GM21360 (cell line): Measurements from ENCODE around the gene TMEM259.

Experiments used
- ATAC-seq: cut with Tn5 transposase; IDR thresholded peaks from one replicate; pipeline ENCODE4 v1.9.1; 2021; ENCODE audit warnings: mild to moderate bottlenecking, moderate library complexity; ENCODE audit not compliant: unreplicated experiment

The TMEM259 gene

GRCh38 chr19:1020868-1021425, at the start of gene TMEM259:
Gene TMEM259 (minus strand): TSS chr19:1021123. CDS start chr19:1020996, 127 bp downstream.
- ATAC-seq = peak; percentile 74

DNA sequence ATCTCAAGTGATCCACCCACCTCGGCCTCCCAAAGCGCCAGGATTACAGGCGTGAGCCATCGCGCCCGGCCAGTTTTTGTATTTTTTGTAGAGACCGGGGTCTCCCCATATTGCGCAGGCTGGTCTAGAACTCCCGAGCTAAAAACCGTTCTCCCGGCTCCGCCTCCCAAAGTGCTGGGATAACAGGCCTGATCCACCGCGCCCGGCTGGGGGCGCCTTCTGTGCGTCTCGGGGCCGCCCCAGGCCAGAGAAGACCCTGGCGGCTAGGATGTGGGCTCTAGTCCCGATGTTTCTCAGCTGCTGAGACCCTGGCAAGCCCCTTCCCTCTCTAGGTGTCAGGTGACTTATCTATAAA, 49.6 kb upstream of the TMEM259 start:
- no peak for ATAC-seq

GRCh38 chr19:1069009-1069779, 48.3 kb upstream of the TMEM259 start:
- ATAC-seq = no peak

DNA sequence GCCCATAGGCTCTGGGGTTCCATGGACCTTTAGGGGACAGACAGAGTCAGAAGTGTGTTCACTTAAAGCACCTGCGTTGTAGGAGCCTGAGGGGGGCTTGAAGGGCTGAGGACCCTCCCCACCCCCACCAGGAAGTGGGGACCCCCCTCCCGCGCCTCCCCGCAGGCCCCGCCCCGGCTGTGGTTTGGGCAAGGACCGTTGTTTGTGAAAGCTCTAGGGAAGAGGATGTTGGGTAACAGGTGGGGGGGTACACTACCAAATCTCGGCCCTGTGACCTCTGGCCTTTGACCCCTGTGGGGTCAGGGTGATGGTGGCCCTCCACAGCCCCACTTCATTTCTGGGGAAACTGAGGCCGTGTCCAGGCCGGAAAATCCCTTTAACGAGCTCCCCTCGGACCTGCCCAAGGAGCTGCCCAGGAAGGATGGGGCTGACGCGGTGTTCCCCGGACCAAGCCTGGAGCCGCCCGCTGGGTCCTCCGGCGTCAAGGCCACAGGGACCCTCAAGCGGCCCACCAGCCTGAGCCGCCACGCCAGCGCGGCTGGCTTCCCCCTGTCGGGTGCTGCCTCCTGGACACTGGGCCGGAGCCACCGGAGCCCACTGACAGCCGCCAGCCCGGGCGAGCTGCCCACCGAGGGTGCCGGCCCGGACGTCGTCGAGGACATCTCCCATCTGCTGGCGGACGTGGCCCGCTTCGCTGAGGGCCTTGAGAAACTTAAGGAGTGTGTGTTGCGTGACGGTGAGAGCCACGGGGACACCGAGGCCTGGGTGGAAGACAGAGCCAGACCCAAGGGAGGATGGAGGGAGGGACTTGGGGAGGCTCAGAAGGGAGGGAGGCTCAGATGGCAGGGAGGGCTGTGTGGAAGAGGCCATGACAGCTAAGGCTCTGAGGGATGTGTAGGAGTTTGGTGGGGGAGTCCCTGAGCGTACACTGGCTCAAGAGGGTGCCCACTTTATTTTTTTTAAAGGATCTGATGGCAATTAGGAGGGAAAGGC, 47.4 kb upstream of the TMEM259 start:
- no peak for ATAC-seq

DNA sequence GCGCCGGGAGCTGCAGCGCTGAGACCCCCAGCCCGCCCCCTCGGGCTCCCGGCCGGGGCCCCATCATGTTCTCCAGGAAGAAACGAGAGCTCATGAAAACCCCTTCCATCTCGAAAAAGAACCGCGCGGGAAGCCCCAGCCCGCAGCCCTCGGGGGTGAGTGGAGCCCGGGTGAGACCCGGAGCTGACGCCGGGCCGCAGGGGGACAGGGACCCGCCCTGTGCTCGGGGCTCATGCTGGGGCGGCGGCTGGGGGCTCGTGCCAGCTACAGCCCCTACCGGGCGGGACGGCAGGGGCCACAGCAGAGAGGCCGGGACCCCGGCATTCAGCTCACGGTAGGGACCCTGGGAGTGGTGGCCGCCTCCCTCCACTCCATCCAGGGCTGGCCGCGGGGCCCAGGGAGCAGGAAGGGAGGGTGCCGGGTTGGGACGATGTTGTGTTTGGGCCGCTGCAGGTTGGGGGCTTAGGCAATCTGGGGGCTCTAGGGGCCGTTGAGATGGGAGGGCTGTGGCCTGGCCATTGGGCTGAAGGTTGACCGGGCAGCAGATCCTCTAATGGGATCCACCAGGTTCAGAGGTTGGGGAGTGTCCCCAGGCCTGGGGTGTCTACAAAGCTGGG, 46.5 kb upstream of the TMEM259 start:
- no peak for ATAC-seq

DNA sequence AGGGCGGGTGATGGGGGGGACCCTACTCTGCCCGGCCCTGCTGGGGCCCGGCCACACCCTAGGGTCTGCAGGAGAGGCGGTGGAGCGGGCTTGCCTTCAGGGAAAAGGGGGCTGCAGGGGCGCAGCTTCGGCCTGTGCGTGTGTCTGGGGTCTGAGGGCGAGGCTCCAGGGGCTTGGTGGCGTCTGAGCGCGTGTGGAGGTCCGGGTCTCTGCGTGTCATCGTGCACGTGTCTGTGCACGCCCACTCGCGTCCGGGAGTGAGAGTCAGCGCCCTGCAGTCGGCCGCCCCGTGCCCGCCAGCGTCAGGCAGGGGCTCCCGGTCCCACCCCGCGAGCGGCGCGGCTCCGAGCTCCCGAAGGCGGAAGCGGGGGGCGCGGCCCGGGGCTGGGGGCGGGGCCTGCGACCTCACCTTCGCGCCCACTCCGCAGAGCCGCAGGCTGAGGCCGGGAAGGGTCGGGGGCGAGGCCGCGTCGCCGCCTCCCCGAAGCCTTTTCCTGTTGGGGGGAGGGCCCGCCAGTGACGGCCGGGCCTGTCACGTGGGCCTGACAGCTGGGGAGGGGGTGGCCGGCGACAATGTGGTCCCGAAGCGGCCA, 45.9 kb upstream of the TMEM259 start, which contains the start of gene ARHGAP45:
Gene ARHGAP45, plus strand, starts transcription at position 420 of the 593 bp plus-strand sequence. CDS start 239 bp downstream, outside the sequence.
- no peak for ATAC-seq

DNA sequence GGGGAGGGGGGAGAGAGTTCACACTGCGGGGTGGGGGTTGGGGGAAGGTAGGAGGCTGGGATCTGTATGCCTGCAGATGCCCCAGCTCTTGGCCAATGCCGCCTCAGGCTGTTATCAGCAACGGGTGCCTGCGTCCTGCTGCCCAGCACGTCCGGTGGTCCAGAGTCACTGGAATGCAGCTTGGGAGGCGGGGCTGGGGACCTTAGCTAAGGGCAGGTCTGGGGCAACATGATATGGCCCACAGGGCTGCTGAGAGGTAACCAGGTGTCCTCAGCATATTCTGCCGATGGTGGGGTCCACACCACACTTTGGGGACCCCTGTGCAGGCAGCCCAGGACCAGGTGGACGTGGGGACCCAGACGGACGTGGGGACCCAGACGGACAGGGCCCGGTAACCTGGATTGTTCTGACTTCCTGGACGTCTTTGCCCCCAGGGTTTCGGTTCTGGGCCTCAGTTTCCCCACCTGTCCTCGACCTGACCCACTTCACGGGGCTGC, 45.4 kb upstream of the TMEM259 start:
- no peak for ATAC-seq

DNA sequence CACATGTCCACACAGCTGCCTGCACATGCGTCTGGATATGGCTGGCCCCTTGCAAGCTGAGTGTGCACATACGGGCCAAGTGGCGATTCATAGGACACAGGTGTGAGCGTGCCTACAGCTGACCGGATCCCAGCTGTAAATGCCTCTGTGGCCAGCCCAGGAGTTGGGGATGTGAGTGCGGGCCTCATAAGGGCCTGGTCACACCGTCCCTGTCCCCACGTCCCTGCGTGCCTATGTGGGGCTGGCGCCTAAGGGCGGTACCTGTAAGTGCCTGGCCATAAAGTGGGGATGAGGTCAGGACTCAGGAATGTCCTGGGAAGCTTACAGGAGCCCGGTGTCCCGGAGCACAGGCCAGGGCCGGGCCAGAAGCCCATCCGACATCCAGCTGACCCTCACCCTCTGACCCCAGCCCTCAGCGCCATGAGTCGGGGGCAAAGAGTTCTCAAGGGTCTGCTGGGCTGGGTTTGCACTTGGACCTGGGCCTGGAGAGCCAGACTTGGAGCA, 44.7 kb upstream of the TMEM259 start:
- no peak for ATAC-seq

DNA sequence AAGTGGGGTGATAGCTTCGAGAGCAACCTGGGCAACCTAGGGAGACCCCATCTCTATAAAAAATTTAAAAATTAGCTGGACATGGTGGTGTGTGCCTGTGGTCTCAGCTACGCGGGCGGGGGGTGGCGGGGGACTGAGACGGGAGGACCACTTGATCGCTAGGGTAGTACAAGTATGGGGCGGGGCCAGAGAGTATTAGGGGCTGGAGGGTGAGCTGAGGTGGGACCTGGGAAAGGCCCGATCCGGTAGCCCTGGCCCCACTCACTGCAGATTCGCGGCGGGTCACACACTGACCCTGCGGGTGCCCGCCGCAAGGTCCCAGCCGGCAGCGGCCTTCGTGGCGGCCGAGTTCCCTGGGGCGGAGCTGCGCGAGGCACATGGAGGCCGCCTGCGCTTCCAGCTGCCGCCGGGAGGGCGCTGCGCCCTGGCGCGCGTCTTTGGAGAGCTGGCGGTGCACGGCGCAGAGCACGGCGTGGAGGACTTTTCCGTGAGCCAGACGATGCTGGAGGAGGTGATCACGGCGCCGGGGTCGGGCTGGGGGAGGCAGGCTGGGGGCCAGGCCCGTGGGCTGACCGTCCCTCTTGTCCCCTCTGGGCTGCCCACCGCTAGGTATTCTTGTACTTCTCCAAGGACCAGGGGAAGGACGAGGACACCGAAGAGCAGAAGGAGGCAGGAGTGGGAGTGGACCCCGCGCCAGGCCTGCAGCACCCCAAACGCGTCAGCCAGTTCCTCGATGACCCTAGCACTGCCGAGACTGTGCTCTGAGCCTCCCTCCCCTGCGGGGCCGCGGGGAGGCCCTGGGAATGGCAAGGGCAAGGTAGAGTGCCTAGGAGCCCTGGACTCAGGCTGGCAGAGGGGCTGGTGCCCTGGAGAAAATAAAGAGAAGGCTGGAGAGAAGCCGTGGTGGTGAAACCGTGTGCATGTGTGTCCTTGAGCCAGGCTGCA, 44.0 kb upstream of the TMEM259 start:
- no peak for ATAC-seq

- ATAC-seq = no peak
These were observed 43.2 kb upstream of the TMEM259 start for GRCh38 chr19:1063909-1064660.

- no peak for ATAC-seq
These were observed 42.3 kb upstream of the TMEM259 start for GRCh38 chr19:1063030-1063908.

- ATAC-seq = no peak
These were observed 41.6 kb upstream of the TMEM259 start for GRCh38 chr19:1062387-1063029.

DNA sequence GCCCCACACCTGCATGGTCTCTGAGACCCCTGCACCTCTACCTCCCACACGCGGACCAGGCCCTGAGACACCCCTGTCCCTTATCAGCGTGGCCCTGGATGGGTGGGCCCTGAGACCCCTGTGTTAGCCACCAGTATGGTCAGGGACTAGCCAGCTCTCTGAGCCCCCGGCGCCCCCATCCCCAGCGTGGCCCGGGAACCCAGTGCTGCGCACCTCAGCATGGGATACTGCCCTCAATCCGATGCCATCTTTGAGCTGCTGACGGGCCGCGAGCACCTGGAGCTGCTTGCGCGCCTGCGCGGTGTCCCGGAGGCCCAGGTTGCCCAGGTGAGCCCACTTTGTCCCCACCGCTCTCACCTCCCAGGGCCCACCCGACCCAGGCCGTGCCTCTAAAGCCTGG, 41.1 kb upstream of the TMEM259 start:
- no peak for ATAC-seq

DNA sequence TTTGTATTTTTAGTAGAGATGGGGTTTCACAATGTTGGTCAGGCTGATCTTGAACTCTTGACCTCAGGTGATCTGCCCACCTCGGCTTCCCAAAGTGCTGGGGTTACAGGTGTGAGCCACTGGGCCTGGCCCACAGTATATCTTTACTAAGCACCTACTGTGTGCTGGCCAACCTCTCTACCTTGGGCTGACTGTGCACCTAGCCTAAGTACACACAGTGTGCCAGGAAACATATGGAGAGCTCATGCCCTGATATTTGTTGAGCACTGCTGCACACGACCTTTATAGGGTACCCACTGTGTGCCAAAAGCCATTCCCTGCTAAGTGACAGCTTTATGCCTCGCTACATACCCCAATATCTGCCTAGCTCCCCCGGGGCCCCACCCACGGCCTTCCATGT, 39.8 kb upstream of the TMEM259 start:
- ATAC-seq = no peak

DNA sequence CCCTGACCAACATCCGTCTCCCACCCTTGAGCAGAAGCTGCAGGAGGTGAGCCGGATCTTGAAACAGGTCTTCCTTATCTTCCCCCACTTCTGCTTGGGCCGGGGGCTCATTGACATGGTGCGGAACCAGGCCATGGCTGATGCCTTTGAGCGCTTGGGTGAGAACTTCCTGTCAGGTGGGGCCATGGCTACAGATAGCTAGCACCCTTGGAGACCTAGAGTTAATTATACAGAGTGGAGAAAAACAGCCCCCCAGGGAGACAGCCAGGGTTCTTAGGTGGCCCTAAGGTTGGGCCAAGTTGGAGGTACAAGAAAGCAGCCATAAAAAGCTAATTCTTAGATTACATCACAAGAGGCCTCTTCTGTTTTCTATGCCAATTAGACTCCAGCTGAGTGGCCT, 37.2 kb upstream of the TMEM259 start:
- no peak for ATAC-seq

- no peak for ATAC-seq
These were observed 36.4 kb upstream of the TMEM259 start for GRCh38 chr19:1057176-1057855.
